SK-N-SH (cell line): ENCODE measurements around the gene MACROD2. TPM values are rescaled to one million over a fixed set of nuclear protein-coding genes. Genes with fewer than 3 reads are reported as not detected.

Experiments
- CTCF ChIA-PET: fragments of 300-600, 350-600 bp; formaldehyde crosslinking; extraction: SDS; loops from one replicate; lab custom pipeline; 2021; lab: Yijun Ruan, JAX
- POLR2A ChIA-PET: fragments of 350-600 bp; sonication (Branson Sonifier 250); formaldehyde crosslinking; extraction: SDS; loops from one replicate; lab custom pipeline; 2020; ENCODE audit warnings: antibody characterized with exemption, inconsistent platforms; lab: Yijun Ruan, JAX
- DNase-seq: peaks from one replicate; pipeline ENCODE4 v3.0.0; 2012
- H2AFZ ChIP-seq: fragments of 200-600 bp; sonication (generic); 2 replicates; pipeline ENCODE4 v1.8.1; 2016; ENCODE audit warnings: antibody characterized with exemption, mild to moderate bottlenecking, low read depth
- H3F3A ChIP-seq: fragments of 200-600 bp; sonication (generic); replicated peaks from 2 replicates; pipeline ENCODE3; 2016; ENCODE audit warnings: antibody characterized with exemption, mild to moderate bottlenecking; ENCODE audit not compliant: insufficient read depth
- H3K27ac ChIP-seq, 2 experiments: fragments of 200-500 bp in 1 of 2; fragments of 200-600 bp in 1 of 2; sonication (Bioruptor generic) in 1 of 2; sonication (generic), shearing (Covaris generic) in 1 of 2; 2 replicates each; pipeline versions ENCODE4 v1.5.1 to v1.6.1; 2014 to 2016; ENCODE audit warnings: low read depth in 2 of 2, inconsistent platforms in 1 of 2, low read length in 1 of 2, mild to moderate bottlenecking in 1 of 2, mixed read lengths in 1 of 2
- H3K27me3 ChIP-seq: fragments of 200-600 bp; sonication (generic), shearing (Covaris generic); 2 replicates; pipeline ENCODE4 v1.6.1; 2016; ENCODE audit warnings: mixed run types; ENCODE audit not compliant: insufficient read depth
- H3K36me3 ChIP-seq, 2 experiments: fragments of 200-500 bp in 1 of 2; fragments of 200-600 bp in 1 of 2; sonication (Bioruptor generic) in 1 of 2; sonication (generic) in 1 of 2; replicated peaks in 1 of 2; 2 replicates each; pipeline versions ENCODE3 to v1.5.1; 2014 to 2016; ENCODE audit warnings: low read length in 1 of 2, mild to moderate bottlenecking in 1 of 2; ENCODE audit not compliant: insufficient read depth in 2 of 2, control insufficient read depth in 1 of 2
- H3K4me1 ChIP-seq, 2 experiments: fragments of 200-500 bp in 1 of 2; fragments of 200-600 bp in 1 of 2; sonication (Bioruptor generic) in 1 of 2; sonication (generic), shearing (Covaris generic) in 1 of 2; 2 replicates each; pipeline versions ENCODE4 v1.5.1 to v1.6.1; 2014 to 2016; ENCODE audit warnings: low read depth in 1 of 2, low read length in 1 of 2, mixed run types in 1 of 2; ENCODE audit not compliant: insufficient read depth in 2 of 2, control insufficient read depth in 1 of 2
- H3K4me2 ChIP-seq: fragments of 200-600 bp; sonication (generic), shearing (Covaris generic); 2 replicates; pipeline ENCODE4 v1.6.1; 2017; ENCODE audit warnings: mixed run types
- H3K4me3 ChIP-seq, 2 experiments: fragments of 200-500 bp in 1 of 2; fragments of 200-600 bp in 1 of 2; sonication (Bioruptor generic) in 1 of 2; sonication (generic), shearing (Covaris generic) in 1 of 2; 2 replicates each; pipeline versions ENCODE4 v1.5.1 to v1.8.1; 2014 to 2016; ENCODE audit warnings: low read depth in 2 of 2, inconsistent platforms in 1 of 2, low read length in 1 of 2, mild to moderate bottlenecking in 1 of 2, mixed read lengths in 1 of 2, moderate library complexity in 1 of 2
- H3K79me2 ChIP-seq: fragments of 200-600 bp; sonication (generic); 2 replicates; pipeline ENCODE4 v1.8.1; 2017; ENCODE audit warnings: mild to moderate bottlenecking; ENCODE audit not compliant: insufficient read depth
- H3K9ac ChIP-seq: fragments of 200-600 bp; sonication (generic); 2 replicates; pipeline ENCODE4 v1.6.1; 2017; ENCODE audit warnings: mixed run types
- H3K9me2 ChIP-seq: fragments of 200-600 bp; sonication (generic); 2 replicates; pipeline ENCODE4 v1.6.1; 2017; ENCODE audit warnings: mixed run types
- H3K9me3 ChIP-seq: fragments of 200-600 bp; sonication (generic); 2 replicates; pipeline ENCODE4 v1.6.1; 2017; ENCODE audit warnings: mixed run types, mild to moderate bottlenecking, moderate library complexity
- H4K20me1 ChIP-seq: fragments of 200-600 bp; sonication (generic); 2 replicates; pipeline ENCODE4 v1.6.1; 2017; ENCODE audit warnings: mild to moderate bottlenecking, mixed run types; ENCODE audit not compliant: insufficient read depth
- CTCF ChIP-seq: fragments of 200-600 bp; sonication (generic); IDR thresholded peaks from 2 replicates; pipeline ENCODE4 v1.6.1; 2017; ENCODE audit warnings: antibody characterized with exemption, mild to moderate bottlenecking, moderate library complexity
- EP300 ChIP-seq, 2 experiments: IDR thresholded peaks; 2 replicates each; pipeline versions ENCODE4 v1.4.0 to v1.6.1; 2012; ENCODE audit warnings: borderline replicate concordance in 1 of 2, low read depth in 1 of 2, low read length in 1 of 2
- FOSL2 ChIP-seq: IDR thresholded peaks from 2 replicates; pipeline ENCODE4 v1.4.0; 2012; ENCODE audit warnings: low read depth, mild to moderate bottlenecking, moderate library complexity, borderline replicate concordance
- FOXJ3 ChIP-seq: sonication (generic); formaldehyde crosslinking; IDR thresholded peaks from 2 replicates; pipeline ENCODE4 v1.5.1; 2020; ENCODE audit warnings: mild to moderate bottlenecking, missing genetic modification reagents
- FOXM1 ChIP-seq: IDR thresholded peaks from 2 replicates; pipeline ENCODE4 v1.4.0; 2012; ENCODE audit warnings: low read depth, mild to moderate bottlenecking
- GABPA ChIP-seq: IDR thresholded peaks from 2 replicates; pipeline ENCODE4 v1.4.0; 2012; ENCODE audit warnings: low read depth, mild to moderate bottlenecking
- GATA2 ChIP-seq: sonication (generic); formaldehyde crosslinking; IDR thresholded peaks from 2 replicates; pipeline ENCODE4 v1.5.0; 2020; ENCODE audit warnings: mild to moderate bottlenecking, missing genetic modification reagents
- IRF3 ChIP-seq: fragments of 150-350 bp; IDR thresholded peaks from 2 replicates; pipeline ENCODE4 v1.6.1; 2016; ENCODE audit warnings: mild to moderate bottlenecking, low read depth, low read length
- JUND ChIP-seq: IDR thresholded peaks from 2 replicates; pipeline ENCODE4 v1.4.0; 2012
- MEF2A ChIP-seq: IDR thresholded peaks from 2 replicates; pipeline ENCODE4 v1.4.0; 2012; ENCODE audit warnings: low read depth, borderline replicate concordance
- NFIC ChIP-seq: IDR thresholded peaks from 2 replicates; pipeline ENCODE4 v1.4.0; 2012; ENCODE audit warnings: borderline replicate concordance
- NRF1 ChIP-seq: IDR thresholded peaks from 2 replicates; pipeline ENCODE4 v1.6.1; 2012; ENCODE audit warnings: low read depth, mild to moderate bottlenecking, low read length
- RCOR1 ChIP-seq: fragments of 150-350 bp; IDR thresholded peaks from 2 replicates; pipeline ENCODE4 v1.6.1; 2017; ENCODE audit warnings: antibody characterized with exemption, low read length
- REST ChIP-seq: IDR thresholded peaks from 2 replicates; pipeline ENCODE4 v1.6.1; 2012; ENCODE audit warnings: mild to moderate bottlenecking, low read depth, low read length, moderate library complexity
- RFX5 ChIP-seq: IDR thresholded peaks from 2 replicates; pipeline ENCODE4 v1.6.1; 2012; ENCODE audit warnings: mild to moderate bottlenecking, improper control_type of control experiment, low read length
- SMC3 ChIP-seq: IDR thresholded peaks from 2 replicates; pipeline ENCODE4 v1.6.1; 2012; ENCODE audit warnings: low read depth, low read length, improper control_type of control experiment
- TAF1 ChIP-seq: IDR thresholded peaks from 2 replicates; pipeline ENCODE4 v1.6.1; 2012; ENCODE audit warnings: low read depth, mild to moderate bottlenecking, low read length, moderate library complexity, borderline replicate concordance
- TEAD4 ChIP-seq: IDR thresholded peaks from 2 replicates; pipeline ENCODE4 v1.4.0; 2012; ENCODE audit warnings: mild to moderate bottlenecking, borderline replicate concordance; ENCODE audit not compliant: insufficient read depth
- WGBS: methylation state at CpG from one replicate; pipeline ENCODE4 v1.1.6; 2017; ENCODE audit warnings: low lambda C conversion rate; 5-methylcytosine and 5-hydroxymethylcytosine counted together
- polyA plus RNA-seq, 3 experiments: library from polyadenylated mRNA; depleted of rRNA; stranded (reverse); fragments of >200 nt; gene quantifications; 2 replicates each; pipeline ENCODE4 v1.2.3, GENCODE V29; 2012
- TF ChIP-seq, protein P1 (sequence below): fragments of 150-350 bp; IDR thresholded peaks from 2 replicates; pipeline ENCODE4 v1.6.1; 2017; ENCODE audit warnings: antibody characterized with exemption, low read length, low read depth, borderline replicate concordance
- TF ChIP-seq, protein P2 (sequence below): IDR thresholded peaks from 2 replicates; pipeline ENCODE4 v1.4.0; 2012; ENCODE audit warnings: low read depth

Gene MACROD2
- polyA plus RNA-seq, 1 of the 3 experiments (the other 2 are of a cell fraction): 0.33 TPM

DNA sequence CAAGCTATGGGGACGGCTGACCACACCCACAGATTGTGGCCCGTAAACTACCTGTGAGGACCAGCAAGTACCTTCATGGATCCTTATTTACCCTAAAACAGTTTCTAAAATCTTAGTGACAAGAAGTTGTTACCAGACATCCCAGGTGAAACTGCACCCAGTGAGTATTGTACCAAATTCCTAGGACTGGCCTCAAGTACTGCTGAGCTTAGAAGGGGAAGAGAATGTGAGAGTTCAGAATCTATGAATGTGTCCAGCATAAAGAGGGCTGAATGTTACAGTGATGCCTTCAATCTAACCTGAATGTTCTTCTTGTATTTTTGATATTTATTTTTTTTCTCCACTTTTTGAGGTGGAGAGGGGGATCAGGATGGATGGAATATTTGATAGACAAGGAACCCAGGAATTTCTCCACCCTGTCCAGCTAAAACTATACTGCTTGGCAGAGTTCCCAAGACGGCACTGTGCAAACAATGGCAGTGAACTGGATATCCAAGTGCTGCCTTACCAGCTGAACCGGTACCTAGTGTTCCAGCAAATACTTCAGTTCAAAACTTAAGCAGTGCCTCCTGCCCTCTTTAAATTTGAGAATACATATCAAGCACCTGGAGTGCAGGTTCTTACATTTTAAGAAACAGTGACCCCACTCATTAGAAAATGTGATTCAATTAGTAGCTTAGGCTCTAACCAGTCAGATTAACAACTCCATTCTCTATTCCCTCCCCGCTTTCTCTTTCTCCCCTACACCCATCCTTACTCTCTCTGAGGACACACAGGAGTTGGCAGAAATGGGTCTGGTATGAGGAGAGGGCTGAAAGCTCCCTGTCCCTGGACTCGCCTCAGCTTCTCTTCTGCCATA lies 769.4 kb downstream of the MACROD2 start:
- no peaks in the 10 kb centered on the region for H3K4me1 ChIP-seq
- no peak overlapping the region for H3K9ac ChIP-seq
- H3K36me3 ChIP-seq: no peaks in the 10 kb centered on the region
- POLR2A ChIA-PET: no interaction called here
- no peaks in the 10 kb centered on the region for H3F3A ChIP-seq
- 55% methylated on average over 6 of the region's 6 CpGs for WGBS
- H4K20me1 ChIP-seq: no peaks in the 10 kb centered on the region
- H3K9me3 ChIP-seq: no peaks in the 10 kb centered on the region
- H3K9me2 ChIP-seq: no peaks in the 10 kb centered on the region
- H3K4me2 ChIP-seq: no peak overlapping the region
- no peaks in the 10 kb centered on the region for H3K27me3 ChIP-seq
- H3K4me3 ChIP-seq: no peak overlapping the region
- CTCF ChIA-PET: no interaction called here
- no peak overlapping the region for H2AFZ ChIP-seq
- no peaks in the 10 kb centered on the region for H3K79me2 ChIP-seq
- DNase-seq: no peak
- TF ChIP-seq REST (no peak), RFX5 (no peak), JUND (no peak), MEF2A (no peak), TEAD4 (no peak), SMC3 (no peak), FOXJ3 (CRISPR knock-in tag) (no peak), NRF1 (no peak), EP300 (IDR thresholded peaks at IDR 0.05; ENCODE audit: borderline replicate concordance in 1 of 2, low read depth in 1 of 2, low read length in 1 of 2) (no peak), NFIC (no peak), TAF1 (no peak), CTCF (no peak), RCOR1 (no peak), FOXM1 (no peak), GABPA (no peak), FOSL2 (no peak), IRF3 (no peak), GATA2 (no peak)
- TF ChIP-seq, protein P1, sequence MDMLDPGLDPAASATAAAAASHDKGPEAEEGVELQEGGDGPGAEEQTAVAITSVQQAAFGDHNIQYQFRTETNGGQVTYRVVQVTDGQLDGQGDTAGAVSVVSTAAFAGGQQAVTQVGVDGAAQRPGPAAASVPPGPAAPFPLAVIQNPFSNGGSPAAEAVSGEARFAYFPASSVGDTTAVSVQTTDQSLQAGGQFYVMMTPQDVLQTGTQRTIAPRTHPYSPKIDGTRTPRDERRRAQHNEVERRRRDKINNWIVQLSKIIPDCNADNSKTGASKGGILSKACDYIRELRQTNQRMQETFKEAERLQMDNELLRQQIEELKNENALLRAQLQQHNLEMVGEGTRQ: no peak
- TF ChIP-seq, protein P2, sequence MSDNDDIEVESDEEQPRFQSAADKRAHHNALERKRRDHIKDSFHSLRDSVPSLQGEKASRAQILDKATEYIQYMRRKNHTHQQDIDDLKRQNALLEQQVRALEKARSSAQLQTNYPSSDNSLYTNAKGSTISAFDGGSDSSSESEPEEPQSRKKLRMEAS: no peak
- no peak overlapping the region for H3K27ac ChIP-seq
